BE2C (cell line): ENCODE measurements around the gene SCAF1.

Experiments used
- DNase-seq: peaks from one replicate; pipeline ENCODE4 v3.0.0-alpha.2; 2020
- H3K27me3 ChIP-seq: fragments of 250-450 bp; sonication (Bioruptor Pico); 2 replicates; pipeline ENCODE4 v1.5.1; 2020; ENCODE audit warnings: mild to moderate bottlenecking
- H3K36me3 ChIP-seq: fragments of 250-450 bp; sonication (Bioruptor Pico); 2 replicates; pipeline ENCODE4 v1.5.1; 2020; ENCODE audit warnings: mild to moderate bottlenecking
- H3K4me1 ChIP-seq: fragments of 250-450 bp; sonication (Bioruptor Pico); 2 replicates; pipeline ENCODE4 v1.5.1; 2020
- H3K4me3 ChIP-seq: 2 replicates; pipeline ENCODE4 v1.5.1; 2011; ENCODE audit warnings: low read depth, low read length
- H3K9me3 ChIP-seq: fragments of 250-450 bp; sonication (Bioruptor Pico); 2 replicates; pipeline ENCODE4 v1.5.1; 2020
- TF ChIP-seq, protein P1 (sequence below): IDR thresholded peaks from 2 replicates; pipeline ENCODE4 v1.5.1; 2012; ENCODE audit warnings: mild to moderate bottlenecking, low read depth, low read length

Gene SCAF1

DNA sequence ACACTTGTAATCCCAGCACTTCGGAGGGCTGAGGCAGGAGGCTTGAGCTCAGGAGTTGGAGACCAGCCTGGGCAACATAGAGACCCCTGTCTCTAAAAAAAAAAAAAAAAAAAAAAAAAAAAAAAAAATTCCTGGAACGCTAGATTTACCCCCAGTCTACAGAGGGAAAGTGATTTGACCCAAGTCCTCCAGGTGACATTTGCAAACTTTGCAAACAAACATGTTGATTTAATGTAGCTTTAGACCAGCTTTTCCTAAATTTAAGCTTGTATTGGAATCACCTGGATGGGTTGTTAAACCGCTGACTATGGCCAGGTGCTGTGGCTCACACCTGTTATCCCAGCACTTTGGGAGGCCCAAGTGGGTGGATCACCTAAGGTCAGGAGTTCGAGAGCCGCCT is 57.4 kb downstream of the SCAF1 start:
- H3K36me3 ChIP-seq, result no peaks in the 10 kb centered on the region
- TF ChIP-seq, protein P1, sequence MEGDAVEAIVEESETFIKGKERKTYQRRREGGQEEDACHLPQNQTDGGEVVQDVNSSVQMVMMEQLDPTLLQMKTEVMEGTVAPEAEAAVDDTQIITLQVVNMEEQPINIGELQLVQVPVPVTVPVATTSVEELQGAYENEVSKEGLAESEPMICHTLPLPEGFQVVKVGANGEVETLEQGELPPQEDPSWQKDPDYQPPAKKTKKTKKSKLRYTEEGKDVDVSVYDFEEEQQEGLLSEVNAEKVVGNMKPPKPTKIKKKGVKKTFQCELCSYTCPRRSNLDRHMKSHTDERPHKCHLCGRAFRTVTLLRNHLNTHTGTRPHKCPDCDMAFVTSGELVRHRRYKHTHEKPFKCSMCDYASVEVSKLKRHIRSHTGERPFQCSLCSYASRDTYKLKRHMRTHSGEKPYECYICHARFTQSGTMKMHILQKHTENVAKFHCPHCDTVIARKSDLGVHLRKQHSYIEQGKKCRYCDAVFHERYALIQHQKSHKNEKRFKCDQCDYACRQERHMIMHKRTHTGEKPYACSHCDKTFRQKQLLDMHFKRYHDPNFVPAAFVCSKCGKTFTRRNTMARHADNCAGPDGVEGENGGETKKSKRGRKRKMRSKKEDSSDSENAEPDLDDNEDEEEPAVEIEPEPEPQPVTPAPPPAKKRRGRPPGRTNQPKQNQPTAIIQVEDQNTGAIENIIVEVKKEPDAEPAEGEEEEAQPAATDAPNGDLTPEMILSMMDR, result no peak
- H3K4me1 ChIP-seq, result no peaks in the 10 kb centered on the region
- no peaks in the 10 kb centered on the region for H3K27me3 ChIP-seq
- H3K9me3 ChIP-seq, result no peaks in the 10 kb centered on the region
- H3K4me3 ChIP-seq, result no peak overlapping the region
- DNase-seq, result no peak

DNA sequence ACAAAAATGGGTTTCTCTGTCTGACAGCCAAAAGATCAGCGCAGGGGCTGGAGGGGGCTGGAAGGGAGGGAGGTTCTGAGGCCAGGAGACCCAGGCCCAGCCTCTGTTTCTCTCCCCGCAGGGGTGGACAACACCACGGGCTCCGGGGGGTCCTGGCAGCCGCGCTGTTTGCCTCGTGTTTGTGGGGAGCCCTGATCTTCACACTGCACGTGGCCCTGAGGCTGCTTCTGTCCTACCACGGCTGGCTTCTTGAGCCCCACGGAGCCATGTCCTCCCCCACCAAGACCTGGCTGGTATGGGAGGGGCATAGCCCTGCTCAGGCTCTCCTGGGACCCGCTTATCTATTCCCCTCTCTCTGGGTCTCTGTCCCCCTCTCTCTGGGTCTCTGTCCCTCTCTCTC is 58.6 kb downstream of the SCAF1 start:
- no peak for DNase-seq

DNA sequence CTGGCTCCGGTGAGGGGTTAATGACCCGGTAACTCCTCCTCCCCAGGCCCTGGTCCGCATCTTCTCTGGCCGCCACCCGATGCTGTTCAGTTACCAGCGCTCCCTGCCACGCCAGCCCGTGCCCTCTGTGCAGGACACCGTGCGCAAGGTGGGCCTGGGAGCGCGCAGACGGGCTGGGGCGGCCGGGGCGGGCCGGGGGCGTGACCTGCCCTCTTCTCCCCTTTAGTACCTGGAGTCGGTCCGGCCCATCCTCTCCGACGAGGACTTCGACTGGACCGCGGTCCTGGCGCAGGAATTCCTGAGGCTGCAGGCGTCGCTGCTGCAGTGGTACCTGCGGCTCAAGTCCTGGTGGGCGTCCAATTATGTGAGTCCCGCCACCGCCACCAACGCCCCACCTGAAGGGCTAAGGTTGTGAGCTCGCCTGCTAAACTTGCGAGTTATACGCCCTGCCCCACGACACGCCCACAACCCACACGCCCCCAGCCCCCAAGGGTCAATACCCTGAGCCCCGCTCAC is 59.3 kb downstream of the SCAF1 start:
- TF ChIP-seq, protein P1, result no peak
- no peaks in the 10 kb centered on the region for H3K4me1 ChIP-seq
- H3K36me3 ChIP-seq, result no peaks in the 10 kb centered on the region
- no peaks in the 10 kb centered on the region for H3K9me3 ChIP-seq
- DNase-seq, result no peak
- H3K27me3 ChIP-seq, result no peaks in the 10 kb centered on the region
- no peak overlapping the region for H3K4me3 ChIP-seq

More for the DNA sequence above, 58.6 kb downstream of the SCAF1 start:
- H3K27me3 ChIP-seq, result no peaks in the 10 kb centered on the region
- no peaks in the 10 kb centered on the region for H3K36me3 ChIP-seq
- no peaks in the 10 kb centered on the region for H3K9me3 ChIP-seq
- TF ChIP-seq, protein P1, result no peak
- H3K4me3 ChIP-seq, result no peak overlapping the region
- no peaks in the 10 kb centered on the region for H3K4me1 ChIP-seq

DNA sequence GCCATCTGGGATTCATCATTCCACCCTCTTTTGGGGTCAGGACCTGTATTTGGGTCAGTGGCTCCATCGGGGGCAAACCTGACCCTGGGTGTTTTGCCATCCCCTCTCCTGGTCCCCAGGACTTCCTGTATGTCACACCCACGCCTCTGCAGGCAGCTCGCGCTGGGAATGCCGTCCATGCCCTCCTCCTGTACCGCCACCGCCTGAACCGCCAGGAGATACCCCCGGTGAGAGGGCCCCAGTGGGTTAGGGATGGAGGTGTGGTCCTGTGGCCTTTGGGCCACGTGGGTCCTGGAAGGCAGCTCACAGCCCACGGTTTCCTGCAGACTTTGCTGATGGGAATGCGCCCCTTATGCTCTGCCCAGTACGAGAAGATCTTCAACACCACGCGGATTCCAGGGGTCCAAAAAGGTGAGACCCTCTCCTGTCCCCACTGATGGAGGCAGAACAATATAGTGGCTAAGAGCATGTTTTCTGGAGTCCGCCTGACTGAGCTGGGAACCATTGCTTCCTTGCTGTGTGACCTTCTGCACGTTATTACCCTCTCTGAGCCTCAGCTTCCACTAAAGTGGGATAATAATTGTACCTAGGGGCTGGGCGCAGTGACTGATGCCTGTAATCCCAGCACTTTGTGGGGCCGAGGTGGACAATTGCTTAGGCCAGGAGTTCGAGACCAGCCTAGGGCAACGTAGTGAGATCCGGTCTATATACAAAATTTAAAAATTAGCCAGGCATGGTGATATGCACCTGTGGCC is 63.1 kb downstream of the SCAF1 start:
- no peaks in the 10 kb centered on the region for H3K4me1 ChIP-seq
- H3K27me3 ChIP-seq, result no peaks in the 10 kb centered on the region
- H3K36me3 ChIP-seq, result no peaks in the 10 kb centered on the region
- TF ChIP-seq, protein P1, result no peak
- no peaks in the 10 kb centered on the region for H3K9me3 ChIP-seq
- H3K4me3 ChIP-seq, result no peak overlapping the region
- no peak for DNase-seq

DNA sequence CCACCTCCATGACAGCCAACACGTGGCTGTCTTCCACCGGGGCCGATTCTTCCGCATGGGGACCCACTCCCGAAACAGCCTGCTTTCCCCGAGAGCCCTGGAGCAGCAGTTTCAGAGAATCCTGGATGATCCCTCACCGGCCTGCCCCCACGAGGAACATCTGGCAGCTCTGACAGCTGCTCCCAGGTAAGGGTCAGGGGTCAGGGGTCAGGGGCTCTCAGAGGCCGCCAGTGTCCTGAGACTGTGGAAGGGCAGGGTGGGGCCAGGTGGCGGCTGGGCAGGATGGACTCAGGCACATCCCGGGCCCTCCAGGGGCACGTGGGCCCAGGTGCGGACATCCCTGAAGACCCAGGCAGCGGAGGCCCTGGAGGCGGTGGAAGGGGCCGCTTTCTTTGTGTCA is 63.9 kb downstream of the SCAF1 start:
- H3K9me3 ChIP-seq, result no peaks in the 10 kb centered on the region
- no peaks in the 10 kb centered on the region for H3K36me3 ChIP-seq
- H3K4me1 ChIP-seq, result no peaks in the 10 kb centered on the region
- TF ChIP-seq, protein P1, result no peak
- no peak overlapping the region for H3K4me3 ChIP-seq
- no peak for DNase-seq
- no peaks in the 10 kb centered on the region for H3K27me3 ChIP-seq
